Natural killer cell (primary cell): ENCODE data around the gene ZMIZ1. TPM values are rescaled to one million over a fixed set of nuclear protein-coding genes. Genes with fewer than 3 reads are reported as not detected.
"Not testable (repeated sequence)": the region's sequence is repeated elsewhere in the genome, so short reads cannot be mapped to it uniquely, and the experiment has no call there.

ENCODE experiments used
- ATAC-seq, 3 donors: fragments of 150-1000 bp in 2 of 3; fragments of 200-7000 bp in 1 of 3; cut with Tn5 transposase; 1 replicate in 1 of 3; 2 replicates in 2 of 3; pipeline ENCODE4 v1.10.0; 2021; ENCODE audit warnings: mild to moderate bottlenecking in 2 of 3, moderate library complexity in 2 of 3
- DNase-seq, 2 donors: peaks; one replicate each; pipeline versions ENCODE4 v3.0.0 to v3.0.0-alpha.2; 2013 to 2021; ENCODE audit warnings: mixed read lengths in 1 of 2
- H3K27ac ChIP-seq: one replicate; pipeline ENCODE4 v1.5.1; 2013; ENCODE audit warnings: mild to moderate bottlenecking, low read length
- H3K27me3 ChIP-seq: one replicate; pipeline ENCODE4 v1.6.1; 2013; ENCODE audit warnings: low read length; ENCODE audit not compliant: control insufficient read depth, insufficient read depth
- H3K36me3 ChIP-seq: one replicate; pipeline ENCODE4 v1.6.1; 2013; ENCODE audit warnings: low read length; ENCODE audit not compliant: control insufficient read depth, insufficient read depth
- H3K4me1 ChIP-seq: one replicate; pipeline ENCODE4 v1.6.1; 2013; ENCODE audit warnings: low read length; ENCODE audit not compliant: control insufficient read depth, insufficient read depth
- H3K4me3 ChIP-seq: one replicate; pipeline ENCODE4 v1.5.1; 2013; ENCODE audit warnings: low read length
- H3K9me3 ChIP-seq: one replicate; pipeline ENCODE4 v1.6.1; 2013; ENCODE audit warnings: low read length; ENCODE audit not compliant: control insufficient read depth, insufficient read depth
- H3K27ac Mint-ChIP-seq, 2 donors: one replicate each; pipeline ENCODE4 v1.8.0; 2022; ENCODE audit warnings: mild to moderate bottlenecking in 2 of 2, mixed read lengths in 2 of 2, moderate library complexity in 1 of 2
- H3K27me3 Mint-ChIP-seq, 2 donors: one replicate each; pipeline ENCODE4 v1.8.0; 2022; ENCODE audit warnings: low read depth in 2 of 2, mixed read lengths in 2 of 2
- H3K36me3 Mint-ChIP-seq: one replicate; pipeline ENCODE4 v1.8.0; 2022; ENCODE audit warnings: mixed read lengths
- H3K4me1 Mint-ChIP-seq, 2 donors: one replicate each; pipeline ENCODE4 v1.8.0; 2022; ENCODE audit warnings: mixed read lengths in 2 of 2
- H3K4me3 Mint-ChIP-seq: one replicate; pipeline ENCODE4 v1.8.0; 2022; ENCODE audit warnings: mild to moderate bottlenecking, moderate library complexity, mixed read lengths
- H3K9me3 Mint-ChIP-seq, 2 donors: one replicate each; pipeline ENCODE4 v1.8.0; 2022; ENCODE audit warnings: mixed read lengths in 2 of 2
- WGBS: methylation state at CpG from one replicate; pipeline ENCODE4 v1.1.7; 2013; ENCODE audit warnings: missing lambda C conversion rate; ENCODE audit not compliant: insufficient coverage; 5-methylcytosine and 5-hydroxymethylcytosine counted together
- intact Hi-C: fragments of 100-400 bp; cut with micrococcal nuclease; formaldehyde crosslinking; loops from one replicate; pipeline ENCODE4 v1.14.2; 2022
- total RNA-seq, 4 donors: library from RNA; stranded (reverse); fragments of 120-200 nt in 1 of 4; gene quantifications; one replicate each; pipeline versions ENCODE4 v1.2.3 to v1.2.4, GENCODE V29; 2013 to 2022
- TF ChIP-seq, protein P1 (sequence below): fragments of 200-600 bp; IDR thresholded peaks from one replicate; pipeline ENCODE4 v1.8.0; 2022; ENCODE audit warnings: antibody characterized with exemption

ZMIZ1 gene
- total RNA-seq, 3 donors from 2014 or later (not counting 1 experiment from before 2014, with no cell fraction given), result 36.5 to 51.5 (median 37.9) TPM

DNA sequence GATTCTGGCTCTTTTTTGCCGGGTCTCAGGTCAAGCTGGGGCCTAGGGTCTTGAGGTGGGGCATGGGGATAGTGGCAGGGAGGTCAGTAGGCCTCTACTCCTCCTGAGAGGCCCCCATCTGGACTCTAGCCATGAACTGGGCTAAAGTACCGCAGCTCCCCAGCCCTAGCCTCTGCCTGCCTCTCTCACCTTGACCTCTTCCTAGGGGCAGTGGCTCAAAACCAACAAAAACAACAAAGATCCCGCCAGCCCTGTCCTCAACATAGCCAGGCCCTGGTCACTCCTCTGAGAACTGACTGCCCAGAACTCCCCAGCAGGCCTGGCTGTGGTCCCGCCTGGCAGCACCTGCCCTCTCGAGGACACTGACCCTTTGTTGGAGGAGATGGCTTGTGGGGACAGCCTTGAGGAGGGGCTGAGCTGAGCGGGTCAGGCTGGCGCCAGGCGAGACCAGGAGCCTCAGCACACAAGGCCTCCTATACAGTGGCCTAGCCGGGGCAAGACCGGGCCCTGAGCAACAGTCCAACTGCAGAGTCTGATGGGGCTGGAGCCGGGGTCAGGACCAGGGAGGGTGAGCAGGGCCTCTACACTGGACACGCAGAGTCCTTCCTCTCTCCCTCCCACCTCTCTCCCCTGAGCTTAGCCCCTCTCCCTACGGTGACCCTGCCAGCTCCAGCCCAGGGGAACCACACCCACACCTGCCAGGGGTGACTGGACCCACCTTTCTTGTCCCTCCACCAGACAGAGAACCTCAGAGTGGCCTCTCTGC lies 266.9 kb downstream of the ZMIZ1 start:
- Mint-ChIP-seq H3K36me3 (no peaks in the 10 kb centered on the region), H3K4me1 (no peaks in the 10 kb centered on the region), H3K27ac (peak overlapping the region in 1 of 2 donors; percentile 6), H3K9me3 (no peaks in the 10 kb centered on the region), H3K4me3 (no peak overlapping the region), H3K27me3 (no peaks in the 10 kb centered on the region)
- peaks cover 11% of the 10 kb centered on the region for H3K4me1 ChIP-seq
- no peaks in the 10 kb centered on the region for H3K27me3 ChIP-seq
- 88% methylated on average over 13 of the region's 13 CpGs for WGBS
- TF ChIP-seq, protein P1, sequence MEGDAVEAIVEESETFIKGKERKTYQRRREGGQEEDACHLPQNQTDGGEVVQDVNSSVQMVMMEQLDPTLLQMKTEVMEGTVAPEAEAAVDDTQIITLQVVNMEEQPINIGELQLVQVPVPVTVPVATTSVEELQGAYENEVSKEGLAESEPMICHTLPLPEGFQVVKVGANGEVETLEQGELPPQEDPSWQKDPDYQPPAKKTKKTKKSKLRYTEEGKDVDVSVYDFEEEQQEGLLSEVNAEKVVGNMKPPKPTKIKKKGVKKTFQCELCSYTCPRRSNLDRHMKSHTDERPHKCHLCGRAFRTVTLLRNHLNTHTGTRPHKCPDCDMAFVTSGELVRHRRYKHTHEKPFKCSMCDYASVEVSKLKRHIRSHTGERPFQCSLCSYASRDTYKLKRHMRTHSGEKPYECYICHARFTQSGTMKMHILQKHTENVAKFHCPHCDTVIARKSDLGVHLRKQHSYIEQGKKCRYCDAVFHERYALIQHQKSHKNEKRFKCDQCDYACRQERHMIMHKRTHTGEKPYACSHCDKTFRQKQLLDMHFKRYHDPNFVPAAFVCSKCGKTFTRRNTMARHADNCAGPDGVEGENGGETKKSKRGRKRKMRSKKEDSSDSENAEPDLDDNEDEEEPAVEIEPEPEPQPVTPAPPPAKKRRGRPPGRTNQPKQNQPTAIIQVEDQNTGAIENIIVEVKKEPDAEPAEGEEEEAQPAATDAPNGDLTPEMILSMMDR, result no peak
- H3K4me3 ChIP-seq, result no peak overlapping the region
- no peaks in the 10 kb centered on the region for H3K36me3 ChIP-seq
- no peak for DNase-seq
- ATAC-seq, result no peak
- intact Hi-C loops, result no loop called here
- H3K9me3 ChIP-seq, result no peaks in the 10 kb centered on the region
- no peak overlapping the region for H3K27ac ChIP-seq

DNA sequence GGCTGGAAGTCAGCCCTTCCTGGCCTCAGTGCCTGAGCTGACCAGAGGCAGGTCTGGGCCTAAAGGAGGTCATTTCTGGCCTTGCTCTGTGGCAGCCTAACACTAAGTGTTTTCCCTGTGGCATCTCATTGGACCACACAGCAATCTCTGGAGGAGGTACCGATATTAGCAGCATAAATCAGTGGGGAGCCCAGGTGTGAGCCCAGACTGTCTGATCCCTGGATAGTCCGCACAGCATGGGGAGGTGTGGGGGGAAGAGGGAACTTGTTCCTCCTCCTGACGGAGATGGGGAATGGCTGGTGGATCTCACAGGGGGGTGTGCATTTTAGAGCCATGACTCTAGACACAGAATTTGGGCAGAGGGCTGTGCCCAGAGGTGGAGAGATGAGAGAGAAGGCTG lies 267.5 kb downstream of the ZMIZ1 start:
- H3K36me3 Mint-ChIP-seq, result no peaks in the 10 kb centered on the region
- no peaks in the 10 kb centered on the region for H3K4me1 Mint-ChIP-seq
- DNase-seq (no peak), ATAC-seq (no peak)
- no peak overlapping the region for H3K4me3 Mint-ChIP-seq
- Histone ChIP-seq H3K4me3 (no peak overlapping the region), H3K4me1 (peaks cover 8% of the 10 kb centered on the region), H3K9me3 (no peaks in the 10 kb centered on the region), H3K36me3 (no peaks in the 10 kb centered on the region), H3K27me3 (no peaks in the 10 kb centered on the region), H3K27ac (no peak overlapping the region)
- H3K9me3 Mint-ChIP-seq, result no peaks in the 10 kb centered on the region
- TF ChIP-seq, protein P1, result no peak
- no peaks in the 10 kb centered on the region for H3K27me3 Mint-ChIP-seq
- WGBS, result 97% methylated on average over 3 of the region's 3 CpGs
- no peak overlapping the region for H3K27ac Mint-ChIP-seq
- intact Hi-C loops, result no loop called here

DNA sequence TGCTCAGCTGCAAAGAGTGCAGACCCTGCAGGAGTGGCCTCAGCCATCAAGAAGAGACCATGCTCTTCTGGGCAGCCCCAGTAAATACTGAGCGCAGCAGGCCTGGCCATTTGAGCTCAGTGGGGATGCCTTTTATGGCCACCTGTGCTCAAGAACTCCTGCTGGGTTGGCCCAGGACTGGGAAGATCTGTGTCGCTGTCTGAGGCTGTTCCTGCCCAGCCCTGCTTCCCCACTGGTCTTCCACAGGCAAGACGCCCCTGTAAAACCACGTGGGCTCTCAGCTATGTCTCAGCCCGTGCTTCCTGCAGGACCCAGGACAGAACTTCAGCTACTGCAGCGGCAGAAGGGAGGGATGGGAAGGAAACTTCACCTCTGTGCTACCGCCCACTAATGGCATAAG lies 268.0 kb downstream of the ZMIZ1 start:
- Mint-ChIP-seq H3K36me3 (no peaks in the 10 kb centered on the region), H3K4me3 (no peak overlapping the region), H3K9me3 (no peaks in the 10 kb centered on the region), H3K27ac (no peak overlapping the region), H3K4me1 (no peaks in the 10 kb centered on the region), H3K27me3 (no peaks in the 10 kb centered on the region)
- ATAC-seq (no peak), DNase-seq (no peak)
- Histone ChIP-seq H3K27me3 (no peaks in the 10 kb centered on the region), H3K4me1 (peaks cover 3% of the 10 kb centered on the region), H3K4me3 (no peak overlapping the region), H3K9me3 (no peaks in the 10 kb centered on the region), H3K27ac (no peak overlapping the region), H3K36me3 (no peaks in the 10 kb centered on the region)
- TF ChIP-seq, protein P1, result no peak
- WGBS, result 77% methylated on average over 6 of the region's 7 CpGs
- intact Hi-C loops, result no loop called here

DNA sequence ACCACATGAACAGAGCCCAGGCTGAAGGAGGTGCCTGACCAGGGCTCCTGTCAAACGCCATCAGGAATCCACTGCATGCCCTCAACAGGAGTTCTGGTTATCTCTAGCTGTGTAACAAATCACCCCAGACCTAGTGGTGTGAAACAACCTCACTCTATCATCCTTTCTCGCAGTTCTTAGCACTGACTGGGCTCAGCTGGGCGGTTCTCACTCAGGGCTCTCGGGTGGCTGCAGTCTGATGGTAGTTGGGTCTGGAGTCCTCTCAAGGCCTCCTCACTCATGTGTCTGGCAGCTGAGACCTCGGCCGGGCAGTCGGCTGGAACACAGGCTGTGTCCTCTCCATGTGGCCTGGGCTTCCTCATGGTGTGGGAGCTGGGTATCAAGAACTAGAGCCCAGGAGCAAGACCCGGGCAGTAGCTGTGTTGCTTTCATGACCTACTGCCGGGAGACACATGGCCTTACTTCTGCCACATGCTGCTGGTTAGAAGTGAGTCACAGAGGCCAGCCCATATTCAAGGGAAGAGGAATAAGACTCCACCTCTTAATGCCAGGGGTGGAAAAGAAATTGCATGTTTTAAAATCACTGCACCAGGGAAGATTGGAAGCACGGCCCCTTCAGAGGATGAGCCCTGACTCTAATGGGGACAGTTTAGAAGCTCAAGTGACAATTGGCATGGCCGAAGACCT lies 269.2 kb downstream of the ZMIZ1 start:
- H3K9me3 ChIP-seq, H3K36me3 Mint-ChIP-seq, H3K27ac Mint-ChIP-seq, H3K27ac ChIP-seq, H3K4me3 Mint-ChIP-seq, DNase-seq, H3K27me3 Mint-ChIP-seq, H3K36me3 ChIP-seq, H3K9me3 Mint-ChIP-seq, H3K27me3 ChIP-seq, ATAC-seq, intact Hi-C loops, H3K4me1 ChIP-seq, H3K4me1 Mint-ChIP-seq, H3K4me3 ChIP-seq: not testable (repeated sequence)
- 93% methylated on average over 4 of the region's 11 CpGs for WGBS
